HG03575 (cell line): ENCODE data around the gene B3GNT9.

Experiments
- ATAC-seq: cut with Tn5 transposase; IDR thresholded peaks from one replicate; pipeline ENCODE4 v1.9.1; 2021; ENCODE audit not compliant: unreplicated experiment, insufficient number of reproducible peaks, low FRiP score; ENCODE audit errors: extremely low read depth

The B3GNT9 gene

DNA sequence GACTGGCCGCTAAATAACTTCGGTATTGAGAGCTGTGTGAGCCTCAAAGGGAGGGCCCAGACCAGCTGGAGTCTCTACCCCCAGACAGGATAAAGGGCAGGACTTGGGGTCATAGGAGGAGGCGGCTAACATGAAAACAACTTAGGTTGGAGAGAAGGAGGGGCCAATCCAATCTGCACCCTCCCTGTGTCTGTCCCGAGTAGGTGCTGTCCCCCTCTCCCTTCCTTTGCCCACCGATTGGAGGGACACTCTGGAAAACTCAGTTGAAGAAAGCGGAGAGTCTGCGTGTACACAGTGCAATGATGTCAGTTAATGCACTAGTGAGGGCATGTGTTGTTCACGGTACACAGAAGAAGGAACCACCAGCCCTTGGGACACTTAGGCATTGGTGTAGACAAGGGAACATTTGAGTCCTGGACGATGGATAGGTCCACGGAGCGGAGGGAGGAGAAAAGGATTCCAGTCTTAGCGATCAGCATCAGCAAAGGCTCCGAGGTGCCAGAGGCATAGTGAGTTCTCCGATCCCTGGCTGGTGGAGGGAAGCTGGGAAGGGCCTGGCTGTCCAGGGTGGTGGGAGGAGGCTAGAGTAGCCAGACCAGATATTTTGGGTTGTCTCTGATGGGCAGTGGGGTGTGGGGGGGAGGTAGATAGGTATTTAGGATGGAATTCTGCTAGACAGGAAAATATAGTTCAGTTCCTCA is 20.3 kb upstream of the B3GNT9 start:
- no peak for ATAC-seq

DNA sequence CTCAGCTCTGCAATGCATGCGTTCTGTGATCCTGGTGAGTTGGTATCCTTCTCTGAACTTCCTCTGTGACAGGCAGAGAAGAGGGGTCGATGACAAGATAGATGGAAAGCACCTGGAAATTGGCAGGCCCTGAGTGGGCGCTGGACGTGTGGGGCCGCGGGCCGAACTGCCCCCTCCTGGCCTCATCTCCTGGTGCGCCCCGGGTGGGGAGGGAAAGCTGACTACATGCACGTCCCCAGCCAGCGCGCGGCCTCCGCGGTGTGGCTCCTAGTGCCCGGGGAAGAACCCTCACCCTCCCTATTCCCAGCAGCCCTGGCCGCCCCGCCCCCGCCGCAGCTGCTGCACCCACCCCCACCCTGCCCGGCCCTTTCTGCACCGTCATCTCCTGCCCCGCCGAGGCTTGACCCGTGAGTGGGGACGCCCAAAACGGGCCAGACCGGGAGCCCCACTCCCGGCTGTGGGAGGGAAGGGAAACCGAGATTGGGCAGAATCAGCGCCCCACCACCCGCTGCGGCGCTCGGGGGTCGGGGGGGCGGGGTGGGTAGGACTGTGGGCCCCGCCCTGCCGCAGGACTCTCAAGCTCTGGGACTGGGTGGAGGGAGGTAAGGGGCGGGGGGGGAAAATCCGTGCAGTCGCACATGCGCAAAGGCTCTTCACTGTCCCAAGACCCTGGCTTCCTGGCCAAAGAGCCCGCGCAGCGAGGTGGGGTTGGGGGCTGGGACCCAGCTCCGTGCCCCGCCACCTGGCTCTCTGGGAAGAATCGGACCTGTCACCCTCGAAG is 19.6 kb upstream of the B3GNT9 start, which contains the start of gene NOL3:
NOL3 (plus strand) TSS at position 371 of the 781 bp plus-strand sequence.
- ATAC-seq, result no peak

DNA sequence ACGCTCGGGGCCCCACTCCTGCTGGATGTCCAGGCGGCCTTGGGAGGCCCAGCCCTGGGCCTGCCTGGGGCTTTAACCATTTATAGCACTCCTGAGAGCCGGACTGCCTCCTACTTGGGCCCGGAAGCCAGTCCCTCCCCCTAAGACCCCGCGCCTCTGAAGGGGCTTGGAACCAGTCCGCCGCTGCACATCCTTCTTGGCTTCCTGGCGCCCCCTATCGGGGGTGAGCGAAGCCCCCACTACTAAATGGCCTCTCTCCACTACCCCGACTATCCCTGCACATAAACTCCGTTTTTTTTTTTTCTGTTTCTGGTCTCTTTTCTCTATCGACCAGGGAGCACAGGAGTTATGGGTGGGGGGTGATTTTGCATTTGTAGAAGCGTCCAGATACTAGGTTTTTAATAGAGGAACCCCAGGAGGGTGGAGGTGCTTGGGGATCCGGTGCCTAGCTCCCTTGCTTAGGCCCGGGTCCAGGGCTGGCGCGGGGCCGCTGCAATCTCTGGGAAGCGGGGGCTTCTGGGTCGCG is 18.9 kb upstream of the B3GNT9 start:
- no peak for ATAC-seq

DNA sequence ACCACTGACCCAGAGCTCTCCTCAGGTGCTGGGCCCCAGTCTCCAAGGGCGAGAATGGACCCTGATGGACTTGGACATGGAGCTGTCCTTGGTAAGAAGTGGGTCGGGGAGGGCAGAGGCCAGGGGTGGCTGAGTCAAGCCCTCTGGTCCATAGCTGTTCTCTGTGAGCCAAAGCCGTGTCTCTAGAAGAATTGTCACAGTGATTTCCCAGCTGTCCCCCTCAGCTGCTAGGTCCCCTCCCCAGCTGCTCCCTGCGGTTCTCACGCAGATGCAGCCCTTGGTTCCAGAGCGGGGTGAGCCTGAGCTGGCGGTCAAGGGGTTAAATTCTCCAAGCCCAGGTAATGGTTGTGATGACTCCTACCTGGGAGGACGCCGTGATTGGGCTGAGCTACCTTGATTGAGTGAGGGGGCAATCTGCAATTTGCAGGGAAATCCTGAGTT is 18.2 kb upstream of the B3GNT9 start:
- ATAC-seq, result no peak

DNA sequence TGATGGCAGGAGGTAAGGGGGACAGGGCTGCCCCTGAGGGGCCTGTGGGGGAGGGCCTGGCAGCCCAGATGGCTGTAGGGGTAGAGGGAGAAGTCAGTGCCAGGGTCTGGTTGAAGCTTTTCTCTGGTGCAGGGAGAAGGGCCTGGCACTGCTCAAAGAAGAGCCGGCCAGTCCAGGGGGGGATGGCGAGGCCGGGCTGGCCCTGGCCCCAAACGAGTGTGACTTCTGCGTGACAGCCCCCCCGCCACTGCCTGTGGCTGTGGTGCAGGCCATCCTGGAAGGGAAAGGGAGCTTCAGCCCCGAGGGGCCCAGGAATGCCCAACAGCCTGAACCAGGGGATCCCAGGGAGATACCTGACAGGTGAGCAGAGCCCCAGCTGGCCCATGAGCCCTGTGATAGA is 16.8 kb upstream of the B3GNT9 start:
- ATAC-seq, result no peak

DNA sequence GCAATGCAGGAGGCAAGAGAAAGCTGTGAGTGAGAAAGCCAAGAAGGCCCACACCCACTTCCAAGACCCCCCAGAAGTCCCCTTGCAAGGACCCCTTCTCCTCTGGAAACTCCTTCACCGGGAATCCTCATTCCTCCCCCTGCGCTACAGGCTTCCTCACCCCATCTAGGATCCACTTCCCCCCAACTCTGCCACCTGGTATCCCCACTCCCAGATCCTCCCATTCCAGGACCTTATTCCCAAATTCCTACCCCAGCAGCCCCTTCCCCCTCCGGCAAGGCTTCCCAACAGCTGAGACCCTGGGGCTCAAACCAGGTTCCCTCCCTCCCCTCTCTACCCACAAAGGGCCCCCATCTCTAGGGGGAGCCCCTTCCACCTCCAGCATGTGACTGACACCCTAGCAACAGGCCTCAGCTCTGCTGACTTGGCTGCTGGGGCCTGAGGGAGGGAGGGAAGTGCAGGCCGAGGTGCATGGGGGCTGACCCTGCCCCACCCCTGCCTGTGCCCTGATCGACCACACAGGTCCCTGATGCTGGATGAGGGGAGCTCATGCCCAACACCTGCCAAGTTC is 15.9 kb upstream of the B3GNT9 start:
- ATAC-seq, result no peak

DNA sequence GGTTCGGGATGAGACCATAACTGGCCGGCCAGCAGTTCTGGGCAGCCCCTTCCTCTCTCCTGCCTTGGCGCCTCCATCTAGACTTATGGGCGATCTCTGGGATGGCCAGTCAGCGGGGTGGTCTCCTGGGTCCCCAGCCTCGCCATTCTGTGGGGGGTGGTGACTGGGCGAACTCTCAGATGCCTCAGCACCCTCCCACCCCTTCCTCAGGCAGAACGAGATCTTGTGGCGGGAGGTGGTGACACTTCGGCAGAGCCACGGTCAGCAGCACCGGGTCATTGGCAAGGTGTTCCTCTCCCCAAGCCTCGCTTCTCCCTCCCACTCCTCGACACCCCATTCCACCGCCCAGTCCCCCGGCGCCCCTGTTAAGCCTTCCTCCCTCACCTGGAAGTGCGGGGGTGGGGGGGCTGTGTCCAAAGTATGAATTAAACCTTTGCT is 15.3 kb upstream of the B3GNT9 start:
- no peak for ATAC-seq

DNA sequence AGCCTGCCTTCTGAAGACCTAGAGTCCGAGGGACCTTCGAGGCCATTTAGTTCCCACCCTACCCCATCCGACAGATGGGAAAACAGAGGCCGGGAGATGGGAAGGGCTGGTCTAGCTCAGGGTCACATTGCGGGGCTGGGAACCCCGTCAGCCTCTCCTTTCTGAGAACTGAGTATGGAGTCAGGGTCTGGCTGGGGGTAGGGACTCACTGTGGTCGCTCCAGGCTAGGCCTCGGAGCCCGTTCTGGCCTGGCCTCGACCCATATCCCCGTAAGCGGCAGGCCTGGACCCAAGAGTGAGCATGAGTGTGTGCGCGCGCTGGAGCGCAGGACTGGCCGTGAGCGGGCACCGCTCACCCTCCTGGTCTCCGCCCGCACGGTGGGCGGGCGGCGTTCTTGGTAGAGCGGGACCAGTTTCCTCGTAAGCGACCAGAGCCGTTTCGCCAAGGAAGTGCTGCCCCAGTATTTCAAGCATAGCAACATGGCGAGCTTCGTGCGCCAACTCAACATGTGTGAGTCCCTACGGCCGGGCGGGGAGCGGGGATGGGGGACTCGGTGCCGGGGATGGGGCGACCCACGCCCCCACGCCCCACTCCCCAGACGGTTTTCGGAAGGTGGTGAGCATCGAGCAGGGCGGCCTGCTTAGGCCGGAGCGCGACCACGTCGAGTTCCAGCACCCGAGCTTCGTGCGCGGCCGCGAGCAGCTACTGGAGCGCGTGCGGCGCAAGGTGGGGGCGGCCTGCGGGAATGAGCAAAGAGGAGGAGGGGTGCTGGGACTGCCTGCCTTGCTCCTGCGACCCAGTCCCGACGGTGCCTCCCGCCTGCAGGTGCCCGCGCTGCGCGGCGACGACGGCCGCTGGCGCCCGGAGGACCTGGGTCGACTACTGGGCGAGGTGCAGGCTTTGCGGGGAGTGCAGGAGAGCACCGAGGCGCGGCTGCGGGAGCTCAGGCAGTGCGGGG is 14.6 kb upstream of the B3GNT9 start:
- ATAC-seq, result no peak

DNA sequence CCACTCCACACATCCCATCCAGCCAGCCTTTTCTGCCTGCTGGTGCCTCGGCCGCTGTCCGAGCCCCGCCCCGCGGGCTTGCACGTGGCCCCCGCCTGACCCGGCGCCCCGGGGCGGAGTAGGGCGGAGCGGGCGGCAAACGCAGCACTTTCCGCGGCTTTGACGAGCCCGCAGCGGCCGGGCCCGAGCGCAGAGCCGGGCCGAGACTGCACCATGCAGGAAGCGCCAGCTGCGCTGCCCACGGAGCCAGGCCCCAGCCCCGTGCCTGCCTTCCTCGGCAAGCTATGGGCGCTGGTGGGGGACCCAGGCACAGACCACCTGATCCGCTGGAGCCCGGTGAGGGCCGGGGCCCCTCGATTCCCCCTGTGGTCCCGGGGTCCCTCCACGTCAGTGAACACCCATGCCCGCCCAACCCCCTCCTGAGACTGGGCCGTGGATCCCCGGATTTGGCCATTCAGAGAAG is 13.8 kb upstream of the B3GNT9 start, which contains the start of gene HSF4:
HSF4 (plus strand) TSS at position 147 of the 463 bp plus-strand sequence; CDS start at position 214, 67 bp downstream.
- ATAC-seq, result no peak

DNA sequence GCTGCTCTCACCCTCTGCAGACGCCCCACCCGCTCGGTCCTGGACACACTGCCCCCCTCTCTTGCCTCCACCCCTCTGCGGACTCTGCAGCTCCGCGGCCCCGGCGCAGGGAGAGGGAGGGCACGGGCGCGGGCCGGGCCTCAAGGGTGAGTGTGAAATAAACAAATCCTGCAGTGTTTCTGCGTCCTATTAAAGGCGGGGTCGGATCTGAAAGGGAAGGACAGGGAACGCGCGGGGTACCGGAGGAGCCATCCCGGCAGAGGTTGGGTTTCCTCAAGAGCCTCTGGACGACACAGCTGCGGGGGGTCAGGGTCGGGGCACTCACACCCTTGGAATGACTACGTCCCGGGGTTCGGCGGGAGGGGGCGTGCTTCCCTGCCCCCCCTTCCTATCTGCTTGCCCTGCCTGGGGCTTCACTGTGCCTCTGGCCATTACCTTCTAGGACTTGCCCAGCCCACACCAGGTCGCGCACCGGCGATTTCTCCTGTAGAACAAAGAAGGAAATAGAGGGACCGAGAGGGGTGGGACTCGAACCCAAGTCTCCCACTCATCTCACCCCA is 13.3 kb upstream of the B3GNT9 start:
- no peak for ATAC-seq

DNA sequence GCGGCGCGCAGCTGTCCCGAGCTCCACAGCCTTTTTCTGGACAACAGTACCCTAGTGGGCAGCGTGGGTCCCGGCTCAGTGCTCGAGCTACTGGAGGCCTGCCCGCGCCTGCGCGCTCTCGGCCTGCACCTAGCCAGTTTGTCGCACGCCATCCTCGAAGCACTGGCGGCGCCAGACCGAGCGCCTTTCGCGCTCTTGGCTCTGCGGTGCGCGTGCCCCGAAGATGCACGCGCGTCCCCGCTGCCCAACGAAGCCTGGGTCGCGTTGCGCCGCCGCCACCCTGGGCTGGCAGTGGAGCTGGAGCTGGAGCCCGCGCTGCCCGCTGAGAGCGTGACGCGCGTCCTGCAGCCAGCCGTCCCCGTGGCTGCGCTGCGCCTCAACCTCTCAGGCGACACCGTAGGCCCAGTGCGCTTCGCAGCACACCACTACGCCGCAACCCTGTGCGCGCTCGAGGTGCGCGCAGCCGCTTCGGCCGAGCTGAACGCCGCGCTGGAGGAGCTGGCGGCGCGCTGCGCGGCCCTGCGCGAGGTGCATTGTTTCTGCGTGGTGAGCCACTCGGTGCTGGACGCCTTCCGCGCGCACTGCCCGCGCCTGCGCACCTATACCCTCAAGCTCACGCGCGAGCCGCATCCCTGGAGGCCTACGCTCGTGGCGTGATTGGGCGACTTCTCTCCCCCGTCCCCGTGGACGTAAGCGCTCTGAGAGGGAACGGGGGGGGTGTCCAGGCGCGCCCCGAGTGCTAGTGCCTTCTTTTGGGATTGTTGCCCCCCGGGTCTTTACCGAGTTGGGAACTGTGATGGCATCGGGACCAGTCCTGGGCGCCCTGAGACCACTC is 12.6 kb upstream of the B3GNT9 start:
- no peak for ATAC-seq

DNA sequence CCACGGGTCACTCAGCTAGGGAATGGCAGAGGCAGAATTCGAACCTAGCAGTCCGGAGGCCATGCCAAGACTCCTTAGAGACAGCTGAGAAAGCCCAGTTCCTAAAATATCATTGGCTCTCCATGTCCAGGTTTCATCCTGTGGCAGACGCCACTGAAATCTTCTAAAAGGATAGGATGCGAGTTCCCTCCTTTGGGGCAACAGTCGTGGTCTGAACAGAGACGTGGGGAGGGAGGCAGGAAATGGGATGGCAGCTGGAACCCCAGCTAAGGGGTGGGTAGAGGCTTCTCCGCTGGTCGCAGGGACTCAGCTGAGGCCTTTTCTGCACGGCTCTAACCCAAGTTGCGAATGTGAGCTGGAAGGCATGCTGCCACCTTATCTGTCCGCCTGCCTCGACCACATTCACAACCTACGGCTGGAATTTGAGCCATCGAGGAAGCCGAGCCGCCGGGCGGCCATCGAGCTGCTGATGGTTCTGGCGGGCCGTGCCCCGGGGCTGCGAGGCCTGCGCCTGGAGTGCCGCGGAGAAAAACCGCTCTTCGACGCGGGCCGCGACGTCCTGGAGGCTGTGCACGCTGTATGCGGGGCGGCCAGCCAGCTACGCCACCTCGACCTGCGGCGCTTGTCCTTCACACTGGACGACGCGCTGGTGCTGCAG is 11.8 kb upstream of the B3GNT9 start:
- no peak for ATAC-seq

DNA sequence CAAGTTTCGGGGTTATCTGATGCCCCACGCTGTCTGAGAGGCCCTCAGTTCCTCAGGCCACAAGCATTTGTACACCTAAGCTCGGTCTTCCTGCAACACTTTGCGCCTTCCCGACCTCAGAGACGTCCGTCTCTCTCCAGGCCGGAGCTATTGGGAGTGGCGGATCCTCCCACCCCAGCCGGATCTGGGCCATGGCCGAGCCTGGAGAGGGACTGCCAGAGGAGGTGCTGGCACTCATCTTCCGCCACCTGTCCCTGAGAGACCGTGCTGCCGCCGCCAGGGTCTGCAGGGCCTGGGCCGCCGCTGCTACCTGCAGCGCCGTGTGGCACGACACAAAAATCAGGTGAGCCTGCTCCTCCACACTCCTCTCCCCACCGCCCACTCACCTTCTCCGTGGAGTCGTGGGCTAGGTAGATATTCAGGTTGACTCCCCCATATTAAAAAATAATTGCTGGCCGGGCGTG is 10.8 kb upstream of the B3GNT9 start:
- ATAC-seq, result no peak

DNA sequence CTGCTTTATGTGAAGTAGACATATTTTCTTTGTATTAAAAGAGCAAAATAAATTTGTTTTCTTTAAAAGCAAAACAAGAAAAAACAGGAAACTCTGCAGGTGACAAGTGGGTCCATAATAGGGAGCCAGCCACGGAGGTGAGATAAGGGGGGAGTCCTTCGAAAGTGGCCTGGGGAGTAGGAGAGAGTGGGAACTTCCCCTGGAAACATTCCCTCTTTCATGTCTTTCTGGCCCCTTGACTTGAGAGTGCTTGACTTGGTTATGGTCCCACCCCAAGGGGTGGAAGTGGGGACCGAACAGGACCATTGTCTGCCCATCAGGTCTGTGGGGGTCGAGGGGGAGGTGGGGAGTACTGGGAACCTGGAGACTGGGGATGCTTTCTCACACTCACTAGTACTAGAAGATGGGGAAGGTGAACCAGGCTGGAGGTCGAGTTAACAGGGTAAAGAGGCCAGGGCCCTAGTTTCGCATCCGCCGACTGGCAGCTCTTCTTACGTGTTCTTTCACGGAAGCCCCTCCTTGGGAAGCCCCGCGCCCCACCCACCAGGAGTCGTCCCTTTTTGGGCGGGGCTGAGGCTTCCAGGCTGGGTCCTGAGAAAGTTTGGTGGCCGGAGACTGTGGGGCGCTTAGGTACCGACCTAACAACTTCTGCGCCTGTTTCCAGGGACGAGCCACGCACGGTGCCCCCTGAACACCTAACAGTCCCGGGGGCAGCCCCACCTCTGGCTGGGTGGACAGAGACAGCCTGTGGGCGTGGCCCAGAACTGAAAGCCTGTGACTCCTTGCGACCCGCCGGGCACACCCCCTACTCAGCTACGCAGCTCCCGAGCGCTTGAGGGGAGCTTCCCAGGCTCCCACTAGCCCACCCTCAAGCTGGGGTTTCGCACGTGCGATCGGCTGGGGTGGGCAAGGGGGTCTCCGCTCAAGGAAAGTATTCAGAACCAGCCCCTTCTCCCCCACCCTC is 8.1 kb upstream of the B3GNT9 start:
- no peak for ATAC-seq

DNA sequence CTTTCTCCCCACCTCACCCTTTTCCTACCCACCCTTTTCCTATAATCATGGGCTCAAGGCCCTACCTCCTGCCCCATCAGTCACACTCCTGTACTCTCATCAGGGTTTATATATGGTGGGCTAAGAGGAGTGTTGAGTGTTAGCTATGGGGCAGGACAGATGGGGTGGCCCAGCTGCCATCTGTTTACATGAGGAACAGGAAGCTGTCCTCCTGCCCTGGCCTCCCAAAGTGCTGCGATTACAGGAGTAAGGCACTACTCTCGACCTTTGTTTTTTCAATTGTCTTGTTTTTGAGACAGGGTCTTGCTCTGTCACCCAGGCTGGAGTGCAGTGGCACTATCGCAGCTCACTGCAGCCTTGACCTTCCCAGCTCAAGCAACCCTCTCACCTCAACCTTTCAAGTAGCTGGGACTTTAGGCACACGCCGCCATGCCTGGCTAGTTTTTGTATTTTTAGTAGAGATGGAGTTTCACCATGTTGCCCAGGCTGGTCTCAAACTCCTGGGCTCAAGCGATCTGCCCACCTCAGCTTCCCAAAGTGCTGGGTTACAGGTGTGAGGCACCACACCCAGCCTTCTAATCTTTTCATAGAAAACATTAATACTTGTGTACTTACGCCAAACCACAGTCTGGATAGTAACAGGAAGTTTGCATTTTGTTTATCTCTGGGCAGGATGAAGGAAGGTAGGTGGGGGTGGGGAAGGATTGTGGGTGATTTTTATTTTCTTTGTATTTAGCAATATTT is 7.3 kb upstream of the B3GNT9 start:
- no peak for ATAC-seq
